Neural cell (in vitro differentiated cells): Measurements from ENCODE around the gene ARHGEF37.

Experiments
- RAD21 ChIP-seq: fragments of 450-650 bp; conservative IDR thresholded peaks from 2 replicates; pipeline ENCODE4 v1.6.1; 2014; ENCODE audit warnings: antibody characterized with exemption, mild to moderate bottlenecking, moderate library complexity
- TF ChIP-seq, protein P1 (sequence below): fragments of 450-650 bp; IDR thresholded peaks from 2 replicates; pipeline ENCODE4 v1.5.1; 2014; ENCODE audit warnings: antibody characterized with exemption, mild to moderate bottlenecking, moderate library complexity; ENCODE audit not compliant: poor library complexity, severe bottlenecking

DNA sequence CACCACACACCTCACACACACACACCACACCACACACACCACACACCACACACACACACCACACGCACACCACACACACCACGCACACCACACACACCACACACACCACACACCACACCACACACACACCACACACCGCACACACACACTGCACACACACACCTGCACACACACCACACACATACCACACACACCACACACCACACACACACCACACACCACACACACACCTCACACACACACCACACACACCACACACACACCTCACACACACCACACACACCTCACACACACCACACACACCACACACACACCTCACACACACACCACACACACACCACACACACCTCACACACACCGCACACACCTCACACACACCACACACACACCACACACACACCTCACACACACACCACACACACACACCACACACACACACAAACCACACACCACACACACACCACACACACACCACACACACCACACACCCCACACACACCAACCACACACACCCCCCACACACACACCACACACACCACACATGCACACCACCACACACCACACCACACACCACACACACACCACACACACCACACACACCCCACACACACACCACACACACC, 73.7 kb downstream of the ARHGEF37 start:
- TF ChIP-seq, protein P1, sequence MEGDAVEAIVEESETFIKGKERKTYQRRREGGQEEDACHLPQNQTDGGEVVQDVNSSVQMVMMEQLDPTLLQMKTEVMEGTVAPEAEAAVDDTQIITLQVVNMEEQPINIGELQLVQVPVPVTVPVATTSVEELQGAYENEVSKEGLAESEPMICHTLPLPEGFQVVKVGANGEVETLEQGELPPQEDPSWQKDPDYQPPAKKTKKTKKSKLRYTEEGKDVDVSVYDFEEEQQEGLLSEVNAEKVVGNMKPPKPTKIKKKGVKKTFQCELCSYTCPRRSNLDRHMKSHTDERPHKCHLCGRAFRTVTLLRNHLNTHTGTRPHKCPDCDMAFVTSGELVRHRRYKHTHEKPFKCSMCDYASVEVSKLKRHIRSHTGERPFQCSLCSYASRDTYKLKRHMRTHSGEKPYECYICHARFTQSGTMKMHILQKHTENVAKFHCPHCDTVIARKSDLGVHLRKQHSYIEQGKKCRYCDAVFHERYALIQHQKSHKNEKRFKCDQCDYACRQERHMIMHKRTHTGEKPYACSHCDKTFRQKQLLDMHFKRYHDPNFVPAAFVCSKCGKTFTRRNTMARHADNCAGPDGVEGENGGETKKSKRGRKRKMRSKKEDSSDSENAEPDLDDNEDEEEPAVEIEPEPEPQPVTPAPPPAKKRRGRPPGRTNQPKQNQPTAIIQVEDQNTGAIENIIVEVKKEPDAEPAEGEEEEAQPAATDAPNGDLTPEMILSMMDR, result no peak
- TF ChIP-seq RAD21, result no peak
